Adrenal gland (tissue), 5 donors: Measurements from ENCODE around the gene FAM227B.
"Not testable (repeated sequence)": the region's sequence is repeated elsewhere in the genome, so short reads cannot be mapped to it uniquely, and the experiment has no call there.

ENCODE experiments used
- CTCF ChIP-seq, 6 experiments: fragments of 450-650 bp in 4 of 6; fragments of 200-600 bp in 2 of 6; sonication (generic) in 1 of 6; IDR thresholded peaks; 1 replicate in 5 of 6; 2 replicates in 1 of 6; pipeline versions ENCODE4 v1.5.1 to v1.8.0; 2016 to 2021; ENCODE audit warnings: antibody characterized with exemption in 6 of 6, mild to moderate bottlenecking in 2 of 6, moderate library complexity in 1 of 6
- POLR2A ChIP-seq, 2 donors: fragments of 450-650 bp; IDR thresholded peaks; one replicate each; pipeline ENCODE4 v1.6.1; 2017; ENCODE audit warnings: antibody characterized with exemption in 2 of 2, mild to moderate bottlenecking in 2 of 2, moderate library complexity in 1 of 2
- donor health status: DM: no; HTN: no; CAD: no.

GRCh38 chr15:49512739-49513138 is 107.9 kb downstream of the FAM227B start:
- TF ChIP-seq CTCF, POLR2A (IDR thresholded peaks at IDR 0.05): not testable (repeated sequence)
